ENCODE measurements around the gene FBXL17.

FBXL17 gene

GRCh38 chr5:107919361-107919760 lies 462.5 kb downstream of the FBXL17 start:
- in situ Hi-C loops (cut with MboI; ENCODE audit: low sequenced_read_pairs, unreplicated experiment) = no loop called here
- no peak for TF ChIP-seq CTCF (IDR thresholded peaks at IDR 0.05; ENCODE audit: borderline replicate concordance, control extremely low read depth, extremely low read depth, insufficient read depth, missing control alignments)

GRCh38 chr5:107917983-107918382 lies 463.9 kb downstream of the FBXL17 start:
- in situ Hi-C loops (cut with MboI; ENCODE audit: low sequenced_read_pairs, unreplicated experiment) = no loop called here
- no peak for TF ChIP-seq CTCF (IDR thresholded peaks at IDR 0.05; ENCODE audit: borderline replicate concordance, control extremely low read depth, extremely low read depth, insufficient read depth, missing control alignments)
- no peak for DNase-seq (ENCODE audit: low spot score)

More at GRCh38 chr5:107919361-107919760, 462.5 kb downstream of the FBXL17 start:
- no peak for DNase-seq (ENCODE audit: low spot score)

- no peak for DNase-seq (ENCODE audit: low spot score)
- TF ChIP-seq CTCF (IDR thresholded peaks at IDR 0.05; ENCODE audit: borderline replicate concordance, control extremely low read depth, extremely low read depth, insufficient read depth, missing control alignments) = no peak
- in situ Hi-C loops (cut with MboI; ENCODE audit: low sequenced_read_pairs, unreplicated experiment) = no loop called here
These were observed 464.9 kb downstream of the FBXL17 start for GRCh38 chr5:107916731-107917725.

GRCh38 chr5:107915176-107915812 lies 466.6 kb downstream of the FBXL17 start:
- no peak for TF ChIP-seq CTCF (IDR thresholded peaks at IDR 0.05; ENCODE audit: borderline replicate concordance, control extremely low read depth, extremely low read depth, insufficient read depth, missing control alignments)
- in situ Hi-C loops (cut with MboI; ENCODE audit: low sequenced_read_pairs, unreplicated experiment) = no loop called here
- DNase-seq (ENCODE audit: low spot score) = no peak

GRCh38 chr5:107913494-107913893 lies 468.4 kb downstream of the FBXL17 start:
- DNase-seq (ENCODE audit: low spot score) = no peak
- in situ Hi-C loops (cut with MboI; ENCODE audit: low sequenced_read_pairs, unreplicated experiment) = no loop called here

More at GRCh38 chr5:107913494-107913893, 468.4 kb downstream of the FBXL17 start:
- no peak for TF ChIP-seq CTCF (IDR thresholded peaks at IDR 0.05; ENCODE audit: borderline replicate concordance, control extremely low read depth, extremely low read depth, insufficient read depth, missing control alignments)

Measured in GM13976 (cell line).